Mesenchymal stem cell (in vitro differentiated cells and primary cell): Measurements from ENCODE around the gene CDKL2.

ENCODE experiments used
- DNase-seq: peaks from one replicate; pipeline ENCODE4 v3.0.0-alpha.2; 2013
- H2AFZ ChIP-seq: one replicate; pipeline ENCODE4 v1.6.1; 2013; ENCODE audit warnings: low read depth, mild to moderate bottlenecking, control low read depth, inconsistent platforms, low read length, moderate library complexity
- H2AK5ac ChIP-seq: 2 replicates; pipeline ENCODE4 v1.6.1; 2013; ENCODE audit warnings: low read length, moderate library complexity, mild to moderate bottlenecking, inconsistent platforms; ENCODE audit not compliant: severe bottlenecking
- H2BK120ac ChIP-seq: one replicate; pipeline ENCODE4 v1.6.1; 2013; ENCODE audit warnings: low read depth, mild to moderate bottlenecking, inconsistent platforms, low read length, moderate library complexity
- H2BK12ac ChIP-seq, 2 experiments: one replicate each; pipeline ENCODE4 v1.6.1; 2013; ENCODE audit warnings: inconsistent platforms in 2 of 2, low read length in 2 of 2, mild to moderate bottlenecking in 2 of 2, moderate library complexity in 2 of 2, control low read depth in 1 of 2
- H2BK15ac ChIP-seq: one replicate; pipeline ENCODE4 v1.6.1; 2013; ENCODE audit warnings: mild to moderate bottlenecking, low read depth, inconsistent platforms; ENCODE audit not compliant: poor library complexity, severe bottlenecking
- H2BK5ac ChIP-seq: 2 replicates; pipeline ENCODE4 v1.6.1; 2013; ENCODE audit warnings: low read depth, mild to moderate bottlenecking, low read length, control low read depth, inconsistent platforms; ENCODE audit not compliant: poor library complexity, severe bottlenecking
- H3K14ac ChIP-seq, 2 experiments: one replicate each; pipeline ENCODE4 v1.6.1; 2013; ENCODE audit warnings: inconsistent platforms in 2 of 2, low read length in 2 of 2, control low read depth in 1 of 2, mild to moderate bottlenecking in 1 of 2, moderate library complexity in 1 of 2
- H3K18ac ChIP-seq, 2 experiments: one replicate each; pipeline ENCODE4 v1.6.1; 2013; ENCODE audit warnings: inconsistent platforms in 2 of 2, low read length in 2 of 2, control low read depth in 1 of 2, low read depth in 1 of 2, mild to moderate bottlenecking in 1 of 2
- H3K23ac ChIP-seq, 2 experiments: one replicate each; pipeline ENCODE4 v1.6.1; 2013; ENCODE audit warnings: inconsistent platforms in 2 of 2, low read length in 2 of 2, mild to moderate bottlenecking in 2 of 2, moderate library complexity in 2 of 2, control low read depth in 1 of 2
- H3K27ac ChIP-seq: 2 replicates; pipeline ENCODE4 v1.5.1; 2013; ENCODE audit warnings: mild to moderate bottlenecking, moderate library complexity, low read length, control low read depth, inconsistent platforms; ENCODE audit not compliant: poor library complexity, severe bottlenecking
- H3K27me3 ChIP-seq, 2 experiments: 2 replicates each; pipeline versions ENCODE4 v1.6.1 to v1.7.0; 2013; ENCODE audit warnings: low read length in 2 of 2, mild to moderate bottlenecking in 2 of 2, moderate library complexity in 2 of 2, control low read depth in 1 of 2, inconsistent platforms in 1 of 2; ENCODE audit not compliant: control insufficient read depth in 1 of 2, insufficient read depth in 1 of 2
- H3K36me3 ChIP-seq, 2 experiments: 2 replicates each; pipeline versions ENCODE4 v1.6.1 to v1.7.0; 2013; ENCODE audit warnings: low read length in 2 of 2, control low read depth in 1 of 2, inconsistent platforms in 1 of 2, low read depth in 1 of 2, mild to moderate bottlenecking in 1 of 2; ENCODE audit not compliant: insufficient read depth in 2 of 2, control insufficient read depth in 1 of 2
- H3K4ac ChIP-seq, 2 experiments: one replicate each; pipeline ENCODE4 v1.6.1; 2013; ENCODE audit warnings: inconsistent platforms in 2 of 2, low read length in 2 of 2, mild to moderate bottlenecking in 2 of 2, moderate library complexity in 2 of 2, control low read depth in 1 of 2, low read depth in 1 of 2
- H3K4me1 ChIP-seq: 2 replicates; pipeline ENCODE4 v1.6.1; 2013; ENCODE audit warnings: low read depth, low read length, control low read depth; ENCODE audit not compliant: control insufficient read depth, insufficient read depth
- H3K4me2 ChIP-seq: 2 replicates; pipeline ENCODE4 v1.6.1; 2013; ENCODE audit warnings: low read length, mild to moderate bottlenecking, inconsistent platforms; ENCODE audit not compliant: poor library complexity, severe bottlenecking
- H3K4me3 ChIP-seq, 2 experiments: 2 replicates each; pipeline versions ENCODE4 v1.5.1 to v1.7.0; 2013; ENCODE audit warnings: low read length in 2 of 2, mild to moderate bottlenecking in 2 of 2, control low read depth in 1 of 2, low read depth in 1 of 2; ENCODE audit not compliant: insufficient read depth in 1 of 2
- H3K79me1 ChIP-seq: replicated peaks from 2 replicates; pipeline ENCODE4 v1.6.1; 2013; ENCODE audit warnings: mild to moderate bottlenecking, control low read depth, low read length, inconsistent platforms; ENCODE audit not compliant: poor library complexity, severe bottlenecking
- H3K9ac ChIP-seq: 2 replicates; pipeline ENCODE4 v1.7.0; 2013; ENCODE audit warnings: mild to moderate bottlenecking, low read length, moderate library complexity
- H3K9me3 ChIP-seq: 2 replicates; pipeline ENCODE4 v1.7.0; 2013; ENCODE audit warnings: mild to moderate bottlenecking, low read length; ENCODE audit not compliant: control insufficient read depth
- H4K8ac ChIP-seq: one replicate; pipeline ENCODE4 v1.6.1; 2013; ENCODE audit warnings: inconsistent platforms, mild to moderate bottlenecking, low read length, moderate library complexity
- H4K91ac ChIP-seq: one replicate; pipeline ENCODE4 v1.6.1; 2013; ENCODE audit warnings: mild to moderate bottlenecking, low read length, inconsistent platforms
- WGBS: methylation state at CpG from one replicate; pipeline ENCODE4 v1.1.7; 2013; ENCODE audit warnings: mixed read lengths; 5-methylcytosine and 5-hydroxymethylcytosine counted together

Gene CDKL2

GRCh38 chr4:75596061-75596460, 34.3 kb downstream of the CDKL2 start:
- no peaks in the 10 kb centered on the region for H3K79me1 ChIP-seq
- H3K36me3 ChIP-seq = peaks cover 0 to 3% of the 10 kb centered on the region in 2 experiments
- H3K23ac ChIP-seq = no peak overlapping the region
- no peak overlapping the region for H3K14ac ChIP-seq
- H4K91ac ChIP-seq = no peak overlapping the region
- no peak overlapping the region for H3K4me3 ChIP-seq
- 94% methylated on average over 2 of the region's 3 CpGs for WGBS
- H2BK5ac ChIP-seq = no peak overlapping the region
- H2AK5ac ChIP-seq = no peak overlapping the region
- H3K9ac ChIP-seq = no peak overlapping the region
- DNase-seq = no peak
- no peaks in the 10 kb centered on the region for H3K27me3 ChIP-seq
- H3K18ac ChIP-seq = no peak overlapping the region
- no peak overlapping the region for H2AFZ ChIP-seq
- H2BK15ac ChIP-seq = no peak overlapping the region
- no peaks in the 10 kb centered on the region for H3K4me1 ChIP-seq
- H3K4me2 ChIP-seq = no peak overlapping the region
- no peak overlapping the region for H4K8ac ChIP-seq
- H3K4ac ChIP-seq = no peak overlapping the region
- no peak overlapping the region for H2BK12ac ChIP-seq
- no peaks in the 10 kb centered on the region for H3K9me3 ChIP-seq
- H3K27ac ChIP-seq = no peak overlapping the region
- no peak overlapping the region for H2BK120ac ChIP-seq

- Histone ChIP-seq H3K14ac (no peak overlapping the region), H3K18ac (no peak overlapping the region), H3K79me1 (no peaks in the 10 kb centered on the region), H3K9ac (no peak overlapping the region), H3K9me3 (no peaks in the 10 kb centered on the region), H3K36me3 (no peaks in the 10 kb centered on the region), H3K27me3 (no peaks in the 10 kb centered on the region), H2AFZ (no peak overlapping the region), H3K4me1 (no peaks in the 10 kb centered on the region), H3K4ac (no peak overlapping the region), H2BK12ac (no peak overlapping the region), H2BK5ac (no peak overlapping the region), H3K4me2 (no peak overlapping the region), H3K27ac (no peak overlapping the region), H3K4me3 (no peak overlapping the region), H2AK5ac (no peak overlapping the region), H2BK120ac (no peak overlapping the region), H3K23ac (no peak overlapping the region), H2BK15ac (no peak overlapping the region), H4K8ac (no peak overlapping the region), H4K91ac (no peak overlapping the region)
- 100% methylated on average over 1 of the region's 1 CpG for WGBS
- DNase-seq = no peak
Observed at GRCh38 chr4:75593393-75593792, 36.9 kb downstream of the CDKL2 start.

DNA sequence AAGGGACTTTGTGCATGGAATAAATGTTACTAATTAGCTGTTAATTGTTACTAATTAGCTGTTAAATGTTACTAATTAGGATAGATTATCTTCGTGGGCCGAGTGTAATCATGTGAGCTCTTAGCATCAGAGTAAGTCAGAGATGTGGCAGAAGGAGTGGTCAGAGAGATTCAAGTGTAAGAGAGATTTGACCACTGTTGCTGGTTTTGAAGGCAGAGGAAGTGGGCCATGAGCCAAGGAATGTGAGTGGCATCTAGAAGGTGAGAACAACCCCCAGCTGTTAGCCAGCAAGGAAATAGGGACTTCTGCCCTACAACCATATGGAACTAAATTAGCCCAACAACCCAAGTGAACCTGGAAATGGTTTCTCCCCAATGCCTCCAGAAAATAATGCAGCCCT, 46.3 kb downstream of the CDKL2 start:
- no peak overlapping the region for H3K4ac ChIP-seq
- WGBS = 73% methylated on average over 2 of the region's 2 CpGs
- no peak overlapping the region for H2BK12ac ChIP-seq
- no peak overlapping the region for H2BK15ac ChIP-seq
- no peak overlapping the region for H3K14ac ChIP-seq
- no peak overlapping the region for H2AK5ac ChIP-seq
- H3K4me2 ChIP-seq = no peak overlapping the region
- no peaks in the 10 kb centered on the region for H3K79me1 ChIP-seq
- H3K4me3 ChIP-seq = no peak overlapping the region
- H4K8ac ChIP-seq = no peak overlapping the region
- H2BK5ac ChIP-seq = no peak overlapping the region
- H3K18ac ChIP-seq = no peak overlapping the region
- H3K36me3 ChIP-seq = no peaks in the 10 kb centered on the region
- DNase-seq = no peak
- H3K9ac ChIP-seq = no peak overlapping the region
- H3K27me3 ChIP-seq = no peaks in the 10 kb centered on the region
- no peak overlapping the region for H4K91ac ChIP-seq
- H3K27ac ChIP-seq = no peak overlapping the region
- no peak overlapping the region for H3K23ac ChIP-seq
- H3K4me1 ChIP-seq = no peaks in the 10 kb centered on the region
- H2AFZ ChIP-seq = no peak overlapping the region
- peaks cover 7% of the 10 kb centered on the region for H3K9me3 ChIP-seq
- H2BK120ac ChIP-seq = no peak overlapping the region

DNA sequence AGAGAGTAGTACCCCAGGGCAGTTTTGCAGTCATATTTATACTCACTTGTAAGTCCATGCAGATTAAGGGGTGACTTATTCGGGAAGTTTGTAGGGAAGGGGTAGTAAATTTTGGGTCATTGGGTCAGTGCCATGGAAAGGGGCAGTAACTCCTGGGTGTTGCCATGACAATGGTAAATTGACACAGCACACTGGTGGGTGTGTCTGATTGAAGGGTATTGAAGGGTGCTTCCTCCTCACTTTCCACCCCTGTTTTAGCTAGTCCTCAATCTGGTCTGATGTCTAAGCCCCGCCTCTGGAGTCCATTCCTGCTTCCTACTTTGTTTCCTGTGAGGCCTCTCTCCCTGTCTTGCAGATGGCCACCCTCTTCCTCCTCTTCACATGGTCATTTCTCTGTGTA, 62.6 kb downstream of the CDKL2 start:
- Histone ChIP-seq H2AFZ (no peak overlapping the region), H3K4me3 (no peak overlapping the region), H3K79me1 (no peaks in the 10 kb centered on the region), H2BK12ac (no peak overlapping the region), H3K27me3 (peaks cover 0 to 4% of the 10 kb centered on the region in 2 experiments), H3K4me2 (no peak overlapping the region), H4K91ac (no peak overlapping the region), H3K4me1 (no peaks in the 10 kb centered on the region), H3K14ac (no peak overlapping the region), H3K36me3 (no peaks in the 10 kb centered on the region), H3K27ac (no peak overlapping the region), H3K4ac (no peak overlapping the region), H3K18ac (no peak overlapping the region), H2AK5ac (no peak overlapping the region), H3K9ac (no peak overlapping the region), H3K9me3 (no peaks in the 10 kb centered on the region), H2BK120ac (no peak overlapping the region), H2BK5ac (no peak overlapping the region), H3K23ac (no peak overlapping the region), H4K8ac (no peak overlapping the region), H2BK15ac (no peak overlapping the region)
- 83% methylated on average over 2 of the region's 2 CpGs for WGBS
- no peak for DNase-seq
